Ectodermal cell (in vitro differentiated cells): ENCODE data around the gene LRCH3.
"Not testable (repeated sequence)": the region's sequence is repeated elsewhere in the genome, so short reads cannot be mapped to it uniquely, and the experiment has no call there.

ENCODE experiments used
- H3K27ac ChIP-seq: 2 replicates; pipeline ENCODE4 v1.7.0; 2013; ENCODE audit warnings: mild to moderate bottlenecking, low read depth, low read length; ENCODE audit not compliant: insufficient read depth, poor library complexity, severe bottlenecking
- H3K27me3 ChIP-seq: 2 replicates; pipeline ENCODE4 v1.7.0; 2013; ENCODE audit warnings: mild to moderate bottlenecking, low read length; ENCODE audit not compliant: insufficient read depth, control insufficient read depth, poor library complexity, severe bottlenecking
- H3K36me3 ChIP-seq: one replicate; pipeline ENCODE4 v1.7.0; 2013; ENCODE audit warnings: low read length; ENCODE audit not compliant: control insufficient read depth, insufficient read depth
- H3K4me1 ChIP-seq: one replicate; pipeline ENCODE4 v1.7.0; 2013; ENCODE audit warnings: low read length; ENCODE audit not compliant: control insufficient read depth, insufficient read depth
- H3K4me3 ChIP-seq: 2 replicates; pipeline ENCODE4 v1.7.0; 2013; ENCODE audit warnings: low read depth, low read length, control low read depth; ENCODE audit not compliant: insufficient read depth
- H3K9me3 ChIP-seq: 2 replicates; pipeline ENCODE4 v1.7.0; 2013; ENCODE audit warnings: mild to moderate bottlenecking, low read length, moderate library complexity; ENCODE audit not compliant: control insufficient read depth
- WGBS, 2 experiments: methylation state at CpG; one replicate each; pipeline ENCODE4 v1.1.7; 2013; ENCODE audit warnings: missing lambda C conversion rate in 2 of 2; 5-methylcytosine and 5-hydroxymethylcytosine counted together

Gene LRCH3

DNA sequence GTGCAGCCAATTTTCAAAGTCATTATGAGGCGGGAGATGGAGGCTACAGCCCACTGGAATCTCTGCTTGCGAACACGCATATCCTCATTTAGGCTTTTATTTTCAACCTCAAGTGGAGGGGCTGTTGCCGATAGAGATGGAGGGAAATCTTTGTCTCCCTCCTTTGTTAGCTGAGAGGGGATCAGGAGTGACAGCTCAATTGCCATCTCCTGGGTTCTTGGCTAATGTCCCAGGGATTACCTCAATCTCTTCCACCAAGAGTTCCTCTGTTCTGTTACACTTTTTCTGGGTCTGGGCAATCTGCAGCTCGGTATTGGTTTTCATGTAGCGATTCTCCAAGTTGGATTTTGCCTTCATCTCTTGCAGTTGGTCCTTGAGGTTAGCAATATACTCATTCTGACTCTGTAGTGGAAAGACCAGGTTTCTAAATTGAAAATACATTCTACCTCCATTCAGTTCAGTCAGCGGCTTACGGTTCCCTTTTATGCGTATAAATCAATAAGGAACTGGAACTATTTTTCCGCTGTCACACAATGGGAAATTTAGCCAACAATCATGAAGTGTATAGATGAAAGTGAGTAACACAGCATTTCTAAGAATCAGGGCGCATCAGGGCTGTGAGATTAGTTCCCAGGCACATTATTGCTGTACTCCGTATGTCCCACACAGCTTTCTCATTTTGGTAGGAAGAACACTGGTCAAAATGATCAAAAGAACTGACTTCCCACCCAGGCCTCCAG lies 122.8 kb downstream of the LRCH3 start:
- Histone ChIP-seq H3K36me3 (no peaks in the 10 kb centered on the region), H3K4me3 (no peak overlapping the region), H3K27me3 (no peaks in the 10 kb centered on the region), H3K27ac (no peak overlapping the region), H3K9me3 (no peaks in the 10 kb centered on the region), H3K4me1 (peaks cover 17% of the 10 kb centered on the region)
- 88% methylated on average over 12 of the region's 12 CpGs for WGBS, 2 experiments

DNA sequence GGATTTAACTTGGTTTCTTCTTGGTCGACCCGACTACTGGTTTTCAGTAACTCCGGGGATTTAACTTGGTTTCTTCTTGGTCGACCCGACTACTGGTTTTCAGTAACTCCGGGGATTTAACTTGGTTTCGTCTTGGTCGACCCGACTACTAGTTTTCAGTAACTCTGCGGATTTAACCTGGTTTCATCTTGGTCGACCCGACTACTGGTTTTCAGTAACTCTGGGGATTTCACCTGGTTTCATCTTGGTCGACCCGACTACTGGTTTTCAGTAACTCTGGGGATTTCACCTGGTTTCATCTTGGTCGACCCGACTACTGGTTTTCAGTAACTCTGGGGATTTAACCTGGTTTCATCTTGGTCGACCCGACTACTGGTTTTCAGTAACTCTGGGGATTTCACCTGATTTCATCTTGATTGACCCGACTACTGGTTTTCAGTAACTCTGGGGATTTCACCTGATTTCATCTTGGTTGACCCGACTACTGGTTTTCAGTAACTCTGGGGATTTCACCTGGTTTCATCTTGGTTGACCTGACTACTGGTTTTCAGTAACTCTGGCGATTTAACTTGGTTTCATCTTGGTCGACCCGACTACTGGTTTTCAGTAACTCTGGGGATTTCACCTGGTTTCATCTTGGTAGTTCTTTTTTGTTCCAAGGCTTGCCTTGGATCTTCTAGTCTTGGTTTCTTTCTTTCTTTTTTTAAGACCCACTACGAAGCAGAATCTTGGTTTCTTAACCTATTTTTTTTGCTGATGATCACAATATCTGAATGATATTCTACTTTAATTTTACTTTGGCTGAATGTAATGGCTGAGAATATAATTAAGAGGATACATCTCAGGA lies 130.6 kb downstream of the LRCH3 start:
- H3K4me3 ChIP-seq, H3K27ac ChIP-seq, H3K4me1 ChIP-seq, H3K36me3 ChIP-seq, H3K9me3 ChIP-seq, H3K27me3 ChIP-seq: not testable (repeated sequence)
- WGBS, 2 experiments, result 93 to 94% methylated on average over 21 of the region's 24 CpGs

DNA sequence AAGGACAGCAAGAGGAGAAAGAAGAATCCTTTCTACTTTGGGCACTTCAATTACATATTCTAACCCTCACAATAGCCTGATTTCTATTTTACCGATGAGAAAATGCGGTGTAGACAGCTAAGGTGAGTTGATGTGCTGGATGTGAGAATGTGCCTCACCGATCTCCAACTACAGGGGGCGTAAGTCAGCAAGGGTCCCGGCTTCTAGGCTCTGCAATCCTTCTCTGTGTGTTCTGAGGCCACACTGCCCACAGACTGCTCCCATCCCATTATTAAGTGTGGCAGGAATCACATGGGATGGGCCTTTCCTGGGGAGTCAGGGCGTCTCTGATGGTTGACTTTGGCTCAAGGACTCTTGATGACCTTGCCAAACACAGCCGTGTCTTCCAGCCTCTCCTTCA lies 135.4 kb downstream of the LRCH3 start:
- WGBS, 2 experiments, result 74 to 80% methylated on average over 7 of the region's 7 CpGs
- no peak overlapping the region for H3K4me3 ChIP-seq
- no peaks in the 10 kb centered on the region for H3K9me3 ChIP-seq
- H3K36me3 ChIP-seq, result no peaks in the 10 kb centered on the region
- H3K4me1 ChIP-seq, result no peaks in the 10 kb centered on the region
- no peak overlapping the region for H3K27ac ChIP-seq
- no peaks in the 10 kb centered on the region for H3K27me3 ChIP-seq

DNA sequence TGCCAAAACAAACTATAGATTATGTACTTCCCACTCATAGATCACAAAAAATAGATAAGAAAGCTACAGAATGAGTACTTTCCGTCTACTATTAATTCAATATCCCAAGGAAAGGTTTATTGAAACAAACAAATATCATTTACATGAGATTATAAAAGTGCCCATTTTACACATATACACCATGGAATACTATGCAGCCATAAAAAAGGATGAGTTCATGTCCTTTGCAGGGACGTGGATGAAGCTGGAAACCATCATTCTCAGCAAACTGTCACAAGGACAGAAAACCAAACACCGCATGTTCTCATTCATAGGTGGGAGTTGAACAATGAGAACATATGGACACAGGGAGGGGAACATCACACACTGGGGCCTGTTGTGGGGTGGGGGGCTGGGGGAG lies 136.5 kb downstream of the LRCH3 start:
- not testable (repeated sequence) for H3K27ac ChIP-seq, H3K4me1 ChIP-seq, H3K9me3 ChIP-seq, H3K36me3 ChIP-seq, H3K4me3 ChIP-seq, H3K27me3 ChIP-seq
- WGBS, 2 experiments, result 71 to 90% methylated on average over 1 to 3 of the region's 3 CpGs

- no peak overlapping the region for H3K4me3 ChIP-seq
- H3K27me3 ChIP-seq, result no peaks in the 10 kb centered on the region
- H3K9me3 ChIP-seq, result no peaks in the 10 kb centered on the region
- peaks cover 2% of the 10 kb centered on the region for H3K4me1 ChIP-seq
- WGBS, 2 experiments, result 88 to 89% methylated on average over 15 of the region's 15 CpGs
- no peaks in the 10 kb centered on the region for H3K36me3 ChIP-seq
- H3K27ac ChIP-seq, result no peak overlapping the region
Measured at GRCh38 chr3:197936819-197937384, 145.8 kb downstream of the LRCH3 start.
